Activated CD4-positive, alpha-beta memory T cell treated with anti-CD3 and anti-CD28 coated beads for 36 hours (primary cell): ENCODE measurements around the gene DKC1. TPM values are rescaled to one million over a fixed set of nuclear protein-coding genes. Genes with fewer than 3 reads are reported as not detected.

ENCODE experiments used
- CTCF ChIA-PET: fragments of 350-600 bp; sonication (Branson Sonifier 250); formaldehyde crosslinking; loops from one replicate; lab custom pipeline; 2021; ENCODE audit warnings: antibody characterized with exemption, inconsistent platforms; lab: Charles Lee
- POLR2A ChIA-PET: fragments of 350-600 bp; sonication (Branson Sonifier 250); formaldehyde crosslinking; loops from one replicate; lab custom pipeline; 2021; ENCODE audit warnings: antibody characterized with exemption; lab: Charles Lee
- DNase-seq: peaks from one replicate; pipeline ENCODE4 v3.0.0-alpha.2; 2020
- H3K27ac Mint-ChIP-seq: one replicate; pipeline ENCODE4 v1.8.0; 2021; ENCODE audit warnings: mixed read lengths
- H3K27me3 Mint-ChIP-seq: one replicate; pipeline ENCODE4 v1.8.0; 2021; ENCODE audit warnings: mixed read lengths
- H3K36me3 Mint-ChIP-seq: one replicate; pipeline ENCODE4 v1.8.0; 2021; ENCODE audit warnings: mixed read lengths
- H3K4me1 Mint-ChIP-seq: one replicate; pipeline ENCODE4 v1.8.0; 2021; ENCODE audit warnings: low read depth, mixed read lengths
- H3K4me3 Mint-ChIP-seq: one replicate; pipeline ENCODE4 v1.8.0; 2021; ENCODE audit warnings: mild to moderate bottlenecking, mixed read lengths
- H3K9me3 Mint-ChIP-seq: one replicate; pipeline ENCODE4 v1.8.0; 2021; ENCODE audit warnings: mixed read lengths
- intact Hi-C: fragments of 100-400 bp; cut with micrococcal nuclease; formaldehyde crosslinking; loops from one replicate; pipeline ENCODE4 v1.15.1; 2023
- total RNA-seq, 2 experiments: library from RNA; stranded (reverse); gene quantifications; one replicate each; pipeline ENCODE4 v1.2.3, GENCODE V29; 2021

DKC1 gene
- total RNA-seq, 2 experiments from 2014 or later, result 94.0 to 95.5 TPM

GRCh38 chrX:154738011-154738738 is 24.5 kb upstream of the DKC1 start:
- intact Hi-C loops, result no loop called here
- DNase-seq, result peak; percentile 45
- H3K9me3 Mint-ChIP-seq, result no peaks in the 10 kb centered on the region
- peaks cover 56% of the 10 kb centered on the region for H3K4me1 Mint-ChIP-seq
- ChIA-PET POLR2A (interaction anchor here (1.2 kb wide), 1 partner anchor 19 kb away, joined by 5 read pairs; no protein-coding TSS in a partner anchor), CTCF (interaction anchor here (1.1 to 5.7 kb wide), 3 partner anchors 11 to 25 kb away, joined by 4 to 49 read pairs (median 6); partner anchors contain the start of gene GAB3)
- no peaks in the 10 kb centered on the region for H3K27me3 Mint-ChIP-seq
- no peak overlapping the region for H3K4me3 Mint-ChIP-seq
- peak overlapping the region; percentile 70 for H3K27ac Mint-ChIP-seq
- H3K36me3 Mint-ChIP-seq, result no peaks in the 10 kb centered on the region

- intact Hi-C loops, result no loop called here
- POLR2A ChIA-PET, result no interaction called here
Observed at GRCh38 chrX:154739952-154740465, 22.7 kb upstream of the DKC1 start.

GRCh38 chrX:154742613-154743012 is 20.1 kb upstream of the DKC1 start:
- Mint-ChIP-seq H3K36me3 (peaks cover 2% of the 10 kb centered on the region), H3K4me3 (no peak overlapping the region), H3K27me3 (no peaks in the 10 kb centered on the region), H3K27ac (no peak overlapping the region), H3K4me1 (peaks cover 20% of the 10 kb centered on the region), H3K9me3 (peaks cover 2% of the 10 kb centered on the region)
- CTCF ChIA-PET, result no interaction called here
- no peak for DNase-seq
- intact Hi-C loops, result no loop called here
- POLR2A ChIA-PET, result no interaction called here

More at GRCh38 chrX:154739952-154740465, 22.7 kb upstream of the DKC1 start:
- H3K27me3 Mint-ChIP-seq, result no peaks in the 10 kb centered on the region
- no peaks in the 10 kb centered on the region for H3K9me3 Mint-ChIP-seq
- H3K4me3 Mint-ChIP-seq, result no peak overlapping the region
- DNase-seq, result no peak
- no peaks in the 10 kb centered on the region for H3K36me3 Mint-ChIP-seq
- CTCF ChIA-PET, result interaction anchor here (1.0 to 5.7 kb wide), 2 partner anchors 9 to 21 kb away, joined by 3 to 49 read pairs; partner anchors contain the start of gene GAB3
- H3K4me1 Mint-ChIP-seq, result peaks cover 43% of the 10 kb centered on the region
- H3K27ac Mint-ChIP-seq, result no peak overlapping the region

GRCh38 chrX:154748712-154749339 is 13.8 kb upstream of the DKC1 start:
- Mint-ChIP-seq H3K36me3 (peaks cover 2% of the 10 kb centered on the region), H3K27me3 (no peaks in the 10 kb centered on the region), H3K9me3 (peaks cover 2% of the 10 kb centered on the region), H3K4me3 (peak overlapping the region; percentile 39), H3K4me1 (peaks cover 35% of the 10 kb centered on the region), H3K27ac (no peak overlapping the region)
- intact Hi-C loops, result loop anchor here (1.0 kb wide), 1 partner anchor 30 kb away; no protein-coding TSS in a partner anchor
- POLR2A ChIA-PET, result interaction anchor here (1.0 to 1.8 kb wide), 5 partner anchors 17 to 36 kb away, joined by 3 to 6 read pairs (median 4); no protein-coding TSS in a partner anchor
- CTCF ChIA-PET, result interaction anchor here (0.6 to 5.4 kb wide), 17 partner anchors 10 to 152 kb away, joined by 3 to 49 read pairs (median 7); partner anchors contain the start of genes DKC1 and SMIM9
- peak; percentile 53 for DNase-seq

GRCh38 chrX:154749856-154750255 is 12.8 kb upstream of the DKC1 start:
- intact Hi-C loops, result no loop called here
- peaks cover 2% of the 10 kb centered on the region for H3K36me3 Mint-ChIP-seq
- H3K4me3 Mint-ChIP-seq, result peak overlapping the region; percentile 72
- ChIA-PET POLR2A (no interaction called here), CTCF (interaction anchor here (1.1 to 5.4 kb wide), 9 partner anchors 11 to 90 kb away, joined by 3 to 49 read pairs (median 27); no protein-coding TSS in a partner anchor)
- H3K27me3 Mint-ChIP-seq, result no peaks in the 10 kb centered on the region
- H3K4me1 Mint-ChIP-seq, result peaks cover 32% of the 10 kb centered on the region
- peaks cover 2% of the 10 kb centered on the region for H3K9me3 Mint-ChIP-seq
- no peak for DNase-seq
- H3K27ac Mint-ChIP-seq, result no peak overlapping the region

GRCh38 chrX:154750301-154751202 is 12.1 kb upstream of the DKC1 start, which contains the start of gene GAB3:
Gene GAB3, minus strand, starts transcription at chrX:154751077. Its CDS starts 52 bp downstream, at chrX:154751025.
- POLR2A ChIA-PET, result interaction anchor here (1.3 to 2.1 kb wide), 2 partner anchors 12 to 38 kb away, joined by 5 to 10 read pairs; partner anchors contain the start of gene DKC1
- H3K4me3 Mint-ChIP-seq, result peak within 1 kb of the TSS; percentile 72
- intact Hi-C loops, result loop anchor here (1.0 kb wide), 1 partner anchor 12 kb away; the partner anchor contains the start of gene DKC1
- DNase-seq, result peak; percentile 51
- no peaks in the 10 kb centered on the region for H3K36me3 Mint-ChIP-seq
- no peaks in the 10 kb centered on the region for H3K27me3 Mint-ChIP-seq
- peaks cover 32% of the 10 kb centered on the region for H3K4me1 Mint-ChIP-seq
- H3K9me3 Mint-ChIP-seq, result no peaks in the 10 kb centered on the region
- peak within 1 kb of the TSS; percentile 19 for H3K27ac Mint-ChIP-seq
- CTCF ChIA-PET, result interaction anchor here (0.5 to 5.4 kb wide), 11 partner anchors 12 to 89 kb away, joined by 3 to 49 read pairs (median 8); partner anchors contain the start of genes DKC1 and MPP1

GRCh38 chrX:154751203-154751668 is 11.4 kb upstream of the DKC1 start:
- intact Hi-C loops, result loop anchor here (1.0 kb wide), 1 partner anchor 11 kb away; the partner anchor contains the start of gene DKC1
- H3K4me1 Mint-ChIP-seq, result peaks cover 32% of the 10 kb centered on the region
- no peaks in the 10 kb centered on the region for H3K36me3 Mint-ChIP-seq
- H3K27me3 Mint-ChIP-seq, result no peaks in the 10 kb centered on the region
- ChIA-PET CTCF (interaction anchor here (0.8 to 5.4 kb wide), 7 partner anchors 11 to 88 kb away, joined by 3 to 49 read pairs (median 28); partner anchors contain the start of gene DKC1), POLR2A (interaction anchor here (0.5 to 2.1 kb wide), 3 partner anchors 11 to 266 kb away, joined by 3 to 10 read pairs (median 5); partner anchors contain the start of gene DKC1)
- H3K27ac Mint-ChIP-seq, result peak overlapping the region; percentile 19
- DNase-seq, result no peak
- peak overlapping the region; percentile 69 for H3K4me3 Mint-ChIP-seq
- no peaks in the 10 kb centered on the region for H3K9me3 Mint-ChIP-seq

GRCh38 chrX:154751669-154752271 is 10.9 kb upstream of the DKC1 start:
- no peak for DNase-seq
- intact Hi-C loops, result loop anchor here (1.0 kb wide), 1 partner anchor 11 kb away; the partner anchor contains the start of gene DKC1
- H3K9me3 Mint-ChIP-seq, result no peaks in the 10 kb centered on the region
- ChIA-PET CTCF (interaction anchor here (0.8 to 5.4 kb wide), 3 partner anchors 22 to 38 kb away, joined by 3 to 41 read pairs (median 3); no protein-coding TSS in a partner anchor), POLR2A (interaction anchor here (0.5 to 2.1 kb wide), 3 partner anchors 10 to 267 kb away, joined by 3 to 10 read pairs (median 5); partner anchors contain the start of gene DKC1)
- H3K4me1 Mint-ChIP-seq, result peaks cover 32% of the 10 kb centered on the region
- H3K27me3 Mint-ChIP-seq, result no peaks in the 10 kb centered on the region
- H3K27ac Mint-ChIP-seq, result peak overlapping the region; percentile 19
- H3K36me3 Mint-ChIP-seq, result no peaks in the 10 kb centered on the region
- peak overlapping the region; percentile 69 for H3K4me3 Mint-ChIP-seq

GRCh38 chrX:154758696-154759095 is 4.0 kb upstream of the DKC1 start:
- H3K4me1 Mint-ChIP-seq, result peaks cover 13% of the 10 kb centered on the region
- intact Hi-C loops, result no loop called here
- ChIA-PET CTCF (no interaction called here), POLR2A (no interaction called here)
- no peak overlapping the region for H3K4me3 Mint-ChIP-seq
- H3K9me3 Mint-ChIP-seq, result no peaks in the 10 kb centered on the region
- H3K27ac Mint-ChIP-seq, result no peak overlapping the region
- no peak for DNase-seq
- no peaks in the 10 kb centered on the region for H3K36me3 Mint-ChIP-seq
- H3K27me3 Mint-ChIP-seq, result no peaks in the 10 kb centered on the region

- intact Hi-C loops, result loop anchor here (1.0 to 5.0 kb wide), 3 partner anchors 11 to 45 kb away; partner anchors contain the start of gene GAB3
- Mint-ChIP-seq H3K27me3 (no peaks in the 10 kb centered on the region), H3K4me3 (peak overlapping the region; percentile 85), H3K27ac (peak overlapping the region; percentile 91), H3K9me3 (no peaks in the 10 kb centered on the region), H3K36me3 (peaks cover 23% of the 10 kb centered on the region), H3K4me1 (peaks cover 32% of the 10 kb centered on the region)
- peak; percentile 14 for DNase-seq
- ChIA-PET CTCF (interaction anchor here (1.0 to 1.9 kb wide), 4 partner anchors 11 to 28 kb away, joined by 3 to 6 read pairs (median 4); partner anchors contain the start of gene GAB3), POLR2A (interaction anchor here (0.6 to 1.5 kb wide), 2 partner anchors 11 to 453 kb away, joined by 4 to 10 read pairs; partner anchors contain the start of gene GAB3)
Observed at GRCh38 chrX:154761977-154762536, 607 bp upstream of the DKC1 start.
